Mesothelial cell of epicardium (in vitro differentiated cells): ENCODE results near the gene PCDHGC5. TPM values are rescaled to one million over a fixed set of nuclear protein-coding genes. Genes with fewer than 3 reads are reported as not detected.
A peak's percentile ranks its signal among the peaks of the same experiment; 100 is the strongest.

Experiments
- DNase-seq, 2 experiments: peaks; one replicate each; pipeline ENCODE4 v3.0.0; 2021; ENCODE audit warnings: low spot score in 2 of 2; ENCODE audit not compliant: unreplicated experiment in 2 of 2
- H3K27ac Mint-ChIP-seq: 2 replicates; pipeline ENCODE4 v1.8.0; 2021; ENCODE audit warnings: mixed read lengths
- H3K27me3 Mint-ChIP-seq: 2 replicates; pipeline ENCODE4 v1.8.0; 2021; ENCODE audit warnings: low read depth, mixed read lengths
- H3K36me3 Mint-ChIP-seq: 2 replicates; pipeline ENCODE4 v1.8.0; 2021; ENCODE audit warnings: mixed read lengths
- H3K4me1 Mint-ChIP-seq: 2 replicates; pipeline ENCODE4 v1.8.0; 2021; ENCODE audit warnings: mixed read lengths
- H3K4me3 Mint-ChIP-seq: 2 replicates; pipeline ENCODE4 v1.8.0; 2021; ENCODE audit warnings: mild to moderate bottlenecking, moderate library complexity, mixed read lengths
- H3K9me3 Mint-ChIP-seq: 2 replicates; pipeline ENCODE4 v1.8.0; 2021; ENCODE audit warnings: mixed read lengths
- total RNA-seq: library from RNA; stranded (reverse); gene quantifications from 3 replicates; pipeline ENCODE4 v1.2.1, GENCODE V29; 2021
- TF ChIP-seq, protein P1 (sequence below): fragments of 200-600 bp; sonication (generic); IDR thresholded peaks from one replicate; pipeline ENCODE4 v1.5.0; 2021; ENCODE audit warnings: antibody characterized with exemption; ENCODE audit not compliant: unreplicated experiment

PCDHGC5 gene
- total RNA-seq, 1 donor from 2014 or later, result 3.5 TPM

DNA sequence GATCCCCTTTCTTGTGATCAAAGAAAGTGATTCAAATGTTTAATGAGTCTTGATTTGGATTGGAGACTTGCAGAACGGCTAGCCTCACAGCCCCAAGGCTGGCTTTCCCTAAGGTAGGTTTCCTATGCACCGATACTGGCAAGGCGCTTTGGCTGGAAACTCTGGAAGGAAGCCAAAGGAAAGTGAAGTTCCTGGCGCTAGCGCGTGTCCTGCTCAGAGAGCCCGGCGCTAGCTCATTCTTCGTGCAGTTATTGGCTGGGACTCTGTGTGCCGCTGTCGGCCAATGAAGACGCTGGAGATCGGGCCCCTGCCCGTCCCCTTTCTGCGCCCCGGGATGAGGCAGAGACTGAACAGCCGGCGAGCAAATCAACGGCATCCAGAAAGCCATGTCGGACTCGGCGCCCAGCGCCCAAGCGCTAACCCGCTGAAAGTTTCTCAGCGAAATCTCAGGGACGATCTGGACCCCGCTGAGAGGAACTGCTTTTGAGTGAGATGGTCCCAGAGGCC lies 13.2 kb upstream of the PCDHGC5 start, which contains the start of gene PCDHGC3:
PCDHGC3 (plus strand) TSS at position 342 of the 507 bp plus-strand sequence; CDS start at position 493, 151 bp downstream.
- peak; percentile 72 to 87 for DNase-seq
- H3K4me1 Mint-ChIP-seq, result peaks cover 45% of the 10 kb centered on the region
- H3K36me3 Mint-ChIP-seq, result peaks cover 26% of the 10 kb centered on the region
- TF ChIP-seq, protein P1, sequence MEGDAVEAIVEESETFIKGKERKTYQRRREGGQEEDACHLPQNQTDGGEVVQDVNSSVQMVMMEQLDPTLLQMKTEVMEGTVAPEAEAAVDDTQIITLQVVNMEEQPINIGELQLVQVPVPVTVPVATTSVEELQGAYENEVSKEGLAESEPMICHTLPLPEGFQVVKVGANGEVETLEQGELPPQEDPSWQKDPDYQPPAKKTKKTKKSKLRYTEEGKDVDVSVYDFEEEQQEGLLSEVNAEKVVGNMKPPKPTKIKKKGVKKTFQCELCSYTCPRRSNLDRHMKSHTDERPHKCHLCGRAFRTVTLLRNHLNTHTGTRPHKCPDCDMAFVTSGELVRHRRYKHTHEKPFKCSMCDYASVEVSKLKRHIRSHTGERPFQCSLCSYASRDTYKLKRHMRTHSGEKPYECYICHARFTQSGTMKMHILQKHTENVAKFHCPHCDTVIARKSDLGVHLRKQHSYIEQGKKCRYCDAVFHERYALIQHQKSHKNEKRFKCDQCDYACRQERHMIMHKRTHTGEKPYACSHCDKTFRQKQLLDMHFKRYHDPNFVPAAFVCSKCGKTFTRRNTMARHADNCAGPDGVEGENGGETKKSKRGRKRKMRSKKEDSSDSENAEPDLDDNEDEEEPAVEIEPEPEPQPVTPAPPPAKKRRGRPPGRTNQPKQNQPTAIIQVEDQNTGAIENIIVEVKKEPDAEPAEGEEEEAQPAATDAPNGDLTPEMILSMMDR, result no peak
- peak within 1 kb of the TSS; percentile 99 for H3K27ac Mint-ChIP-seq
- no peaks in the 10 kb centered on the region for H3K9me3 Mint-ChIP-seq
- H3K4me3 Mint-ChIP-seq, result peak within 1 kb of the TSS; percentile 94
- no peaks in the 10 kb centered on the region for H3K27me3 Mint-ChIP-seq

DNA sequence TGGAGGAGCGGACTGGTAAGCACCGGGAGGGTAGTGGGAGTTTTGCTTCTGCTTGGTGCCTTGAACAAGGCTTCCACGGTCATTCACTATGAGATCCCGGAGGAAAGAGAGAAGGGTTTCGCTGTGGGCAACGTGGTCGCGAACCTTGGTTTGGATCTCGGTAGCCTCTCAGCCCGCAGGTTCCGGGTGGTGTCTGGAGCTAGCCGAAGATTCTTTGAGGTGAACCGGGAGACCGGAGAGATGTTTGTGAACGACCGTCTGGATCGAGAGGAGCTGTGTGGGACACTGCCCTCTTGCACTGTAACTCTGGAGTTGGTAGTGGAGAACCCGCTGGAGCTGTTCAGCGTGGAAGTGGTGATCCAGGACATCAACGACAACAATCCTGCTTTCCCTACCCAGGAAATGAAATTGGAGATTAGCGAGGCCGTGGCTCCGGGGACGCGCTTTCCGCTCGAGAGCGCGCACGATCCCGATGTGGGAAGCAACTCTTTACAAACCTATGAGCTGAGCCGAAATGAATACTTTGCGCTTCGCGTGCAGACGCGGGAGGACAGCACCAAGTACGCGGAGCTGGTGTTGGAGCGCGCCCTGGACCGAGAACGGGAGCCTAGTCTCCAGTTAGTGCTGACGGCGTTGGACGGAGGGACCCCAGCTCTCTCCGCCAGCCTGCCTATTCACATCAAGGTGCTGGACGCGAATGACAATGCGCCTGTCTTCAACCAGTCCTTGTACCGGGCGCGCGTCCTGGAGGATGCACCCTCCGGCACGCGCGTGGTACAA lies 12.6 kb upstream of the PCDHGC5 start:
- peaks cover 31% of the 10 kb centered on the region for H3K36me3 Mint-ChIP-seq
- H3K27ac Mint-ChIP-seq, result peak overlapping the region; percentile 99
- TF ChIP-seq, protein P1, result no peak
- no peaks in the 10 kb centered on the region for H3K27me3 Mint-ChIP-seq
- no peaks in the 10 kb centered on the region for H3K9me3 Mint-ChIP-seq
- peaks cover 43% of the 10 kb centered on the region for H3K4me1 Mint-ChIP-seq
- peak in 1 of 2 experiments; percentile 65 for DNase-seq
- H3K4me3 Mint-ChIP-seq, result peak overlapping the region; percentile 94

DNA sequence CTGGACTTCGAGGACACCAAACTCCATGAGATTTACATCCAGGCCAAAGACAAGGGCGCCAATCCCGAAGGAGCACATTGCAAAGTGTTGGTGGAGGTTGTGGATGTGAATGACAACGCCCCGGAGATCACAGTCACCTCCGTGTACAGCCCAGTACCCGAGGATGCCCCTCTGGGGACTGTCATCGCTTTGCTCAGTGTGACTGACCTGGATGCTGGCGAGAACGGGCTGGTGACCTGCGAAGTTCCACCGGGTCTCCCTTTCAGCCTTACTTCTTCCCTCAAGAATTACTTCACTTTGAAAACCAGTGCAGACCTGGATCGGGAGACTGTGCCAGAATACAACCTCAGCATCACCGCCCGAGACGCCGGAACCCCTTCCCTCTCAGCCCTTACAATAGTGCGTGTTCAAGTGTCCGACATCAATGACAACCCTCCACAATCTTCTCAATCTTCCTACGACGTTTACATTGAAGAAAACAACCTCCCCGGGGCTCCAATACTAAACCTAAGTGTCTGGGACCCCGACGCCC lies 11.8 kb upstream of the PCDHGC5 start:
- H3K36me3 Mint-ChIP-seq, result peaks cover 31% of the 10 kb centered on the region
- TF ChIP-seq, protein P1, result no peak
- no peaks in the 10 kb centered on the region for H3K27me3 Mint-ChIP-seq
- H3K27ac Mint-ChIP-seq, result peak overlapping the region; percentile 99
- H3K9me3 Mint-ChIP-seq, result no peaks in the 10 kb centered on the region
- DNase-seq, result no peak
- peaks cover 41% of the 10 kb centered on the region for H3K4me1 Mint-ChIP-seq
- peak overlapping the region; percentile 94 for H3K4me3 Mint-ChIP-seq

DNA sequence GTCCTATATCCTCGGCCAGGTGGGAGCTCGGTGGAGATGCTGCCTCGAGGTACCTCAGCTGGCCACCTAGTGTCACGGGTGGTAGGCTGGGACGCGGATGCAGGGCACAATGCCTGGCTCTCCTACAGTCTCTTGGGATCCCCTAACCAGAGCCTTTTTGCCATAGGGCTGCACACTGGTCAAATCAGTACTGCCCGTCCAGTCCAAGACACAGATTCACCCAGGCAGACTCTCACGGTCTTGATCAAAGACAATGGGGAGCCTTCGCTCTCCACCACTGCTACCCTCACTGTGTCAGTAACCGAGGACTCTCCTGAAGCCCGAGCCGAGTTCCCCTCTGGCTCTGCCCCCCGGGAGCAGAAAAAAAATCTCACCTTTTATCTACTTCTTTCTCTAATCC lies 11.1 kb upstream of the PCDHGC5 start:
- no peak for DNase-seq
- Mint-ChIP-seq H3K9me3 (no peaks in the 10 kb centered on the region), H3K4me3 (peak overlapping the region; percentile 94), H3K4me1 (peaks cover 43% of the 10 kb centered on the region), H3K27me3 (no peaks in the 10 kb centered on the region), H3K27ac (no peak overlapping the region), H3K36me3 (peaks cover 31% of the 10 kb centered on the region)
- TF ChIP-seq, protein P1, result no peak

DNA sequence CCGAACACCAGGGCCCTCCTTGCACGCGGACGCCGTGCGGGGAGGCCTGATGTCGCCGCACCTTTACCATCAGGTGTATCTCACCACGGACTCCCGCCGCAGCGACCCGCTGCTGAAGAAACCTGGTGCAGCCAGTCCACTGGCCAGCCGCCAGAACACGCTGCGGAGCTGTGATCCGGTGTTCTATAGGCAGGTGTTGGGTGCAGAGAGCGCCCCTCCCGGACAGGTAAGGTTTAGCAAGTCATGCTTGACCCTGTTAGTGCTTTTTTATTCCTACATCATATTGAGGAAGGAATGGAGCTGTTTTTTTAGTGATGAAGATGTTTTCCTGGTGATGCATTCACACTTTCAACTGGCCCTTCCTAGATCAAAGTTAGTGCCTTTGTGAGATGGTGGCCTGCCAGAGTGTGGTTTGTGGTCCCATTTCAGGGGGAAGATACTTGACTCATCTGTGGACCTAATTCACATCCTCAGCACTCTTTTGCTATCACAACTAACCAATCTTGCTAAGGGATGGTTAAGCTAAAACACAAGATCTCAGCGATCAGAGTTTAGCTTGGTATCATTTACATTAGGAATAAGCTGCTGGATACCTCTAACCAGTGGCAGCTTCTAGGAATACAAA lies 10.4 kb upstream of the PCDHGC5 start:
- no peaks in the 10 kb centered on the region for H3K9me3 Mint-ChIP-seq
- peaks cover 31% of the 10 kb centered on the region for H3K36me3 Mint-ChIP-seq
- no peaks in the 10 kb centered on the region for H3K27me3 Mint-ChIP-seq
- TF ChIP-seq, protein P1, result peak; percentile 30
- H3K4me3 Mint-ChIP-seq, result peak overlapping the region; percentile 54
- DNase-seq, result no peak
- H3K4me1 Mint-ChIP-seq, result peaks cover 48% of the 10 kb centered on the region
- no peak overlapping the region for H3K27ac Mint-ChIP-seq
